Dendritic cell treated with granulocyte-macrophage colony-stimulating factor and Interleukin-4, amounts not matched to agents 40 ng/mL and 50 ng/mL, for 4 days (primary cell): ENCODE results near the gene MAN1A1.

Experiments used
- H3K27ac Mint-ChIP-seq: one replicate; pipeline ENCODE4 v1.8.0; 2022; ENCODE audit warnings: mild to moderate bottlenecking, mixed read lengths
- H3K27me3 Mint-ChIP-seq: one replicate; pipeline ENCODE4 v1.8.0; 2022; ENCODE audit warnings: mild to moderate bottlenecking, mixed read lengths
- H3K36me3 Mint-ChIP-seq: one replicate; pipeline ENCODE4 v1.8.0; 2022; ENCODE audit warnings: low read depth, mixed read lengths
- H3K4me1 Mint-ChIP-seq: one replicate; pipeline ENCODE4 v1.8.0; 2022; ENCODE audit warnings: low read depth, mixed read lengths
- H3K4me3 Mint-ChIP-seq: one replicate; pipeline ENCODE4 v1.8.0; 2022; ENCODE audit warnings: mild to moderate bottlenecking, moderate library complexity, mixed read lengths
- H3K9me3 Mint-ChIP-seq: one replicate; pipeline ENCODE4 v1.8.0; 2022; ENCODE audit warnings: mixed read lengths
- intact Hi-C: fragments of 100-400 bp; cut with micrococcal nuclease; formaldehyde crosslinking; loops from one replicate; pipeline ENCODE4 v1.15.0; 2022

Gene MAN1A1

DNA sequence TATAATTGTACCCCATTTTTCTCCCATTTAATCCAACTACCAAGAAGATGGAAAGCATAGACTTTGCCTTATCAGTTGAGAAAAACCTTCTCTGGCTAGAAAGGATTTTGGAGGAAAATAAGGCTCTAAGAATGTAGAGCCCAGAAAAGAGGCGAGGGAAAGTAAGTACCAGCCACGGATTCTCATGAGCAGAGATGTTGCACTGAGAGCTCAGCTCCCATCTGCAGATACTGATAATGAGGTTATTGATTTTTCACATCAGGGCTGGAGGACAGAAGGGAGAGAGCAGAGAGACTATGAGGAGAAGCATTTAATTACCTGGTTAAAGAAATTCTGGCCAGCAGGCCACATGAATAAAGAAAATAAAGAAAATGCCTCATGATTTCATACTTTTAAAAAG, 166.7 kb downstream of the MAN1A1 start:
- Mint-ChIP-seq H3K9me3 (no peaks in the 10 kb centered on the region), H3K4me3 (no peak overlapping the region), H3K36me3 (peaks cover 72% of the 10 kb centered on the region), H3K27ac (no peak overlapping the region), H3K4me1 (no peaks in the 10 kb centered on the region), H3K27me3 (no peaks in the 10 kb centered on the region)
- intact Hi-C loops, result no loop called here

DNA sequence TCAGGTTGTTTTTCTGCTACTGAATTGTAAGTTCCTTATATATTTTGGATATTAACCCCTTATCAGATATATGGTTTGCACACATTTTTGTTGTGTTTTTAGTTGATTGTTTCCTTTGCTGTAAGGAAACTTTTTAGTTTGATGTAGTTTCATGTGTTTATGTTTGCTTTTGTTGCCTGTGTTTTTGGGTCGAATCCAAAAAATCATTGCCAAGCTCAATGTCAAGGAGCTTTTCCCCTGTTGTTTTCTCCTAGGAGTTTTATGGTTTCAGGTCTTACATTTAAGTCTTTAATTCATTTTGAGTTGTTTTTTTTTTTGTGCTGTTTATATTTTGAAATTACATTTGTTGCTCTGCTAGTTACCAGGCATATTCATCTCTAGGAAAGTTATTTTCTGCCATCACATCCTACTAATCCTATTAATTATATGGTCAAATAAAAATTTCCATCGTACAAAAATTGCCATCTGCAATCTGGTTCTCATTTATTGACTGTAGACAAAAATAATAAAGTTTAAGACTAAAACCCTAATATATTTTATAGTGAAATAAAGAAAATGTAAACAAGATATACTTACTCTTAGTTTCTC, 167.3 kb downstream of the MAN1A1 start:
- Mint-ChIP-seq H3K4me3 (no peak overlapping the region), H3K36me3 (peaks cover 67% of the 10 kb centered on the region), H3K27me3 (no peaks in the 10 kb centered on the region)

DNA sequence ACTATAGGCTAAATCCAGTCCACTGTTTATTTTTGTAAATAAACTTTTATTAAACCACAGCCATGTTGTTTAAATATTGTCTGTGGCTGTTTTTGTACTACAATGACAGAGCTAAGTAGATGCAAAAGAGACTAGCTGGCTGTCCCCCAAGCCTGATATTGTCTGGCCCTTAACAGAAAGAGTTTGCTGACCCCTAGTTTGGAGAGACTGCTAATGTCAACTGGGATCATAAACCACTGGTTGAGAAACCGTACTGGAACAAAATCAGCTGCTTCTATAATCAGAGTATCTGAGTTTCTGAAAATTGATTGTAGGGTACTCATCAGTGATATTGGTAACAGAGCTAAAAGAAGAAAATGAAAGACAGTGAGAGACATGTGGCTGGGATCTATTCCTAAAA, 168.5 kb downstream of the MAN1A1 start:
- intact Hi-C loops, result no loop called here
- Mint-ChIP-seq H3K27me3 (no peaks in the 10 kb centered on the region), H3K36me3 (peaks cover 55% of the 10 kb centered on the region), H3K27ac (no peak overlapping the region), H3K4me3 (no peak overlapping the region), H3K4me1 (no peaks in the 10 kb centered on the region), H3K9me3 (no peaks in the 10 kb centered on the region)

More for the DNA sequence above, 167.3 kb downstream of the MAN1A1 start:
- H3K9me3 Mint-ChIP-seq, result no peaks in the 10 kb centered on the region
- no peak overlapping the region for H3K27ac Mint-ChIP-seq
- H3K4me1 Mint-ChIP-seq, result no peaks in the 10 kb centered on the region
- intact Hi-C loops, result no loop called here

- H3K27ac Mint-ChIP-seq, result no peak overlapping the region
- H3K4me3 Mint-ChIP-seq, result no peak overlapping the region
- intact Hi-C loops, result no loop called here
- H3K36me3 Mint-ChIP-seq, result peaks cover 43% of the 10 kb centered on the region
- no peaks in the 10 kb centered on the region for H3K27me3 Mint-ChIP-seq
- no peaks in the 10 kb centered on the region for H3K9me3 Mint-ChIP-seq
- no peaks in the 10 kb centered on the region for H3K4me1 Mint-ChIP-seq
Observed at GRCh38 chr6:119179842-119180241, 169.7 kb downstream of the MAN1A1 start.

DNA sequence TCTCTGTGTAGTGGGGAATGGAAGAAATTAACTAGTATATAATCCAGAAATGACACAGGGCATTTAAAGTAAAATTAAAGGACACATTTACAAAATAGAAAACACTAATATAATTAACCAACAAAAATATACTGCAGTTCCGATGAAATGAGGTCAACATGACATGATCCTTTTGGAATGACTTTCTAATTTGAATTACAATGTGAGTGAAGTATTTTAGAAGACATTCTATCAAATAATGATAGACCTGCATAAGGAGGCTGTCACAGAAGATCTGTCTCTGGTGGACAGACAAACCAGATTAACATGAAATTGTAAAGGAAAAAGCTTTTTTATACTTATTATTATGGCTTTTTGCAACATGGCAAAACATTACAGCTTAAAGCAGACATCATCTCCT, 170.5 kb downstream of the MAN1A1 start:
- peaks cover 36% of the 10 kb centered on the region for H3K36me3 Mint-ChIP-seq
- no peaks in the 10 kb centered on the region for H3K4me1 Mint-ChIP-seq
- no peaks in the 10 kb centered on the region for H3K9me3 Mint-ChIP-seq
- H3K4me3 Mint-ChIP-seq, result no peak overlapping the region
- intact Hi-C loops, result no loop called here
- no peak overlapping the region for H3K27ac Mint-ChIP-seq
- no peaks in the 10 kb centered on the region for H3K27me3 Mint-ChIP-seq

GRCh38 chr6:119176445-119176844, 173.1 kb downstream of the MAN1A1 start:
- Mint-ChIP-seq H3K4me3 (no peak overlapping the region), H3K9me3 (no peaks in the 10 kb centered on the region), H3K27me3 (no peaks in the 10 kb centered on the region), H3K27ac (no peak overlapping the region), H3K4me1 (no peaks in the 10 kb centered on the region), H3K36me3 (peaks cover 15% of the 10 kb centered on the region)
- intact Hi-C loops, result no loop called here

GRCh38 chr6:119174879-119175817, 174.4 kb downstream of the MAN1A1 start:
- H3K9me3 Mint-ChIP-seq, result no peaks in the 10 kb centered on the region
- H3K4me1 Mint-ChIP-seq, result no peaks in the 10 kb centered on the region
- H3K4me3 Mint-ChIP-seq, result no peak overlapping the region
- H3K27me3 Mint-ChIP-seq, result no peaks in the 10 kb centered on the region
- peaks cover 8% of the 10 kb centered on the region for H3K36me3 Mint-ChIP-seq
- intact Hi-C loops, result no loop called here
- H3K27ac Mint-ChIP-seq, result no peak overlapping the region

DNA sequence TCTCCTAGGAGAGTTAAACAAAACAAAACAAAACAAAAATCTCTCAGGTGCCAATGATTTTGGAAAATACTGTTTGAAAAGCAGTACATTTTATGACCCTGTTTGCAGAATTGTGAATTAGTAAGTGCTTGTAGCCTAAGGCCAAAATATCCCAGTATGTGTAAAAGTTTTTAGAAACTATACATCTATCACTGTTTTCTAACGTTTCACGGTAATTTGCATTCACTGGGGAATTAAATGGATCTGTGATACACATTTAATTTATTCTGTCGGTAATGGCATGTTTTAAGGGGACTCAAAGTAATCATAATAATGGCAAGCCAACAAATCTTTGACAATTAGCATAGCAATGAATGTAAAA, 175.5 kb downstream of the MAN1A1 start:
- intact Hi-C loops, result no loop called here
- no peaks in the 10 kb centered on the region for H3K9me3 Mint-ChIP-seq
- no peaks in the 10 kb centered on the region for H3K27me3 Mint-ChIP-seq
- no peak overlapping the region for H3K27ac Mint-ChIP-seq
- H3K4me1 Mint-ChIP-seq, result no peaks in the 10 kb centered on the region
- H3K4me3 Mint-ChIP-seq, result no peak overlapping the region
- H3K36me3 Mint-ChIP-seq, result no peaks in the 10 kb centered on the region

DNA sequence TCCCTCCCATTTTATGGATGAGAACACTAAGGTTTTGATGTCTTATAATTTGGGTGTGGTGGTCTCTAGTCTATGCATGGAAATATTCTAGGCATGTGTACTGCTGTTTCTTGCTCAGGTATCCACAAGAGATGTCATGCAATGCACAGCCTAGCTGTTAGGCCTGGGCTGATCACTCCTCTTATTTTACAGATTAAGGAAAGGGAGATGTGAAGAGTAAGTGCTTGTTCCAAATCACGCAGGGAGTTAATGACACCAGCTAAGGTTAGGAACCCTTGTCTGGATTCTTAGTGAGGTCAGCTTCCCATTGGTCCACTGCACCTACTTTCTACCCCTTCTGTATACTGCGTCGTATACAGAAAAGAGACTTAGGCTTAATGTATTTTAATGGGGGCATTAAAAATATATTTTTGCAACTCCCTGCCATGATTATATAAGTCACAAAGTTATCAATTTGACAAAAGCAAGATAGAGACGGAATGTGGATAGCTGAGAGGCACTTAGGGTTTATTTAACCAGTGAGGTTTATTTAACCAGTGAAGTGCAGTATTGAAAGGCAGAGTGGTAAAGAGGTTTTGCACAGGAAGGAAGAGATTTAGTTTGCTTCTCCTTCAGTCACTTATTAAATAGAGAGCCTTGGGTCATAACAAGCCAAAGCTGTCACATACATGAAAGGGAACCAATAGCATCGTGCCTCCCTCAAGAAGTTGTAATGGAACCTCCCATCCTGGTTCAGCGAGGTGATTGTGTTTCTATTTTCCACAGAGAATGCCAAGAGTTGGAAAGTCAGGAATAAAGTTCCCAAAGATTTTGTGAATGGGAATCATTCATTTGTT, 176.1 kb downstream of the MAN1A1 start:
- intact Hi-C loops, result no loop called here
- Mint-ChIP-seq H3K4me1 (no peaks in the 10 kb centered on the region), H3K4me3 (no peak overlapping the region), H3K36me3 (no peaks in the 10 kb centered on the region), H3K27me3 (no peaks in the 10 kb centered on the region), H3K9me3 (no peaks in the 10 kb centered on the region), H3K27ac (no peak overlapping the region)

GRCh38 chr6:119172824-119173223, 176.7 kb downstream of the MAN1A1 start:
- Mint-ChIP-seq H3K27me3 (no peaks in the 10 kb centered on the region), H3K4me3 (no peak overlapping the region), H3K36me3 (no peaks in the 10 kb centered on the region), H3K4me1 (no peaks in the 10 kb centered on the region), H3K9me3 (no peaks in the 10 kb centered on the region), H3K27ac (no peak overlapping the region)
- intact Hi-C loops, result no loop called here

DNA sequence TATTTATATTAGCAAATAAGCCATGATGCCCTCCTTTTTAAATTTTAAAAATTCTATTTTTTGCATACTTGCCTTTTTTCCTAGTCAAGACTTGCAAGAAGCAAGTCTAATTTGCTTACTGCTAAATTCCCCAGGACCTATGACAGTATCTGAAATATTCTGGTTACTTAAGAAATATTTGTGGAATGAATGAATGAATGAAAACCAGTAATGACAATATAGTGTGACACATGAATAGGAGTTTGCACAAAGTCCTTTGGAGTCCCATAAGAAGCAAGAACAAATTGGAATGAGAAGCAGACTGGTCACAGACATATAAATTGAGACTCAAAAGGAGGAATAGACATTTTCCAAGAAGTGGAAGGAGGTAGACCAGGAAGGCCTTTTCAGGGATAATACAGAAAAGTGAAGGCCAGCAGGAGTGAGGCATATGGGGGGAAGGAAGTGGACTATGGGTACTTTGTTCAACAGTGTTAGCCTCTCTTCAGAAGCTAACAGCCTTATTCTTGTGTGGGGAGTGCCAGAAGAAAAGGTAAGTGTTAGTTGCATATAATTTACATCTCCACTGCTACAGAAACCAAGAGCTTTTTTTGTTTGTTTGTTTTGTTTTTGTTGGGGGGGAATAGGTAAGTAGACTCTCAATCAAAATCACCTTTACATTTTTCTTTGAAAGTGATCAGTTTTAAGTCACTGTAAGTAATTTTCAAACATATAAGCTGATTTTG, 177.5 kb downstream of the MAN1A1 start:
- Mint-ChIP-seq H3K27me3 (no peaks in the 10 kb centered on the region), H3K36me3 (no peaks in the 10 kb centered on the region), H3K27ac (no peak overlapping the region), H3K4me1 (no peaks in the 10 kb centered on the region), H3K9me3 (no peaks in the 10 kb centered on the region), H3K4me3 (no peak overlapping the region)
- intact Hi-C loops, result no loop called here

GRCh38 chr6:119171088-119171841, 178.3 kb downstream of the MAN1A1 start:
- Mint-ChIP-seq H3K27ac (no peak overlapping the region), H3K4me1 (no peaks in the 10 kb centered on the region), H3K4me3 (no peak overlapping the region), H3K36me3 (no peaks in the 10 kb centered on the region), H3K9me3 (no peaks in the 10 kb centered on the region), H3K27me3 (no peaks in the 10 kb centered on the region)
- intact Hi-C loops, result no loop called here

GRCh38 chr6:119170447-119171087, 179.0 kb downstream of the MAN1A1 start:
- no peak overlapping the region for H3K4me3 Mint-ChIP-seq
- H3K9me3 Mint-ChIP-seq, result no peaks in the 10 kb centered on the region
- H3K27me3 Mint-ChIP-seq, result no peaks in the 10 kb centered on the region
- H3K27ac Mint-ChIP-seq, result no peak overlapping the region
- intact Hi-C loops, result no loop called here
- H3K4me1 Mint-ChIP-seq, result no peaks in the 10 kb centered on the region
- H3K36me3 Mint-ChIP-seq, result no peaks in the 10 kb centered on the region
